HepG2 (cell line): Measurements from ENCODE around the gene CDH8. TPM values are rescaled to one million over a fixed set of nuclear protein-coding genes. Genes with fewer than 3 reads are reported as not detected.

Source experiments
- ATAC-seq: fragments of 200-7000 bp; cut with Tn5 transposase; 3 replicates; pipeline ENCODE4 v1.9.1; 2020; ENCODE audit warnings: mild to moderate bottlenecking, moderate library complexity
- BruUV-seq: library from RNA; stranded (reverse); fragments of 400-500 nt; replicated peaks from 2 replicates; lab custom pipeline; 2021; lab: Mats Ljungman, UMichigan
- CTCF ChIA-PET: fragments of 300-600 bp; formaldehyde crosslinking; extraction: SDS; loops from one replicate; lab custom pipeline; 2021; ENCODE audit warnings: low total read pairs, inconsistent platforms, low intra/inter-chr PET ratio; lab: Yijun Ruan, JAX
- POLR2A ChIA-PET: fragments of 350-600 bp; sonication (Branson Sonifier 250); formaldehyde crosslinking; loops from one replicate; lab custom pipeline; 2020; ENCODE audit warnings: antibody characterized with exemption, inconsistent platforms; lab: Yijun Ruan, JAX
- DNase-seq: peaks from one replicate; pipeline ENCODE4 v3.0.0-alpha.2; 2015; ENCODE audit warnings: low spot score
- FAIRE-seq: peaks from 3 replicates; lab custom pipeline; 2011; peaks lifted over from hg19 to GRCh38; lab: Jason Lieb, UNC
- H2AFZ ChIP-seq: one replicate; pipeline ENCODE4 v1.6.1; 2011; ENCODE audit warnings: low read length, inconsistent platforms
- H3K27ac ChIP-seq: fragments of 300-600 bp; 3 replicates; pipeline ENCODE4 v1.8.0; 2011; ENCODE audit warnings: mixed run types, mild to moderate bottlenecking, mixed read lengths, low read length, inconsistent platforms; ENCODE audit not compliant: insufficient read depth; ENCODE audit errors: extremely low read length
- H3K27me3 ChIP-seq, 2 experiments: fragments of 200-600 bp in 1 of 2; 2 replicates in 1 of 2; 3 replicates in 1 of 2; pipeline versions ENCODE4 v1.6.0 to v1.8.0; 2011; ENCODE audit warnings: low read length in 2 of 2, mild to moderate bottlenecking in 2 of 2, moderate library complexity in 2 of 2, inconsistent platforms in 1 of 2; ENCODE audit not compliant: insufficient read depth in 2 of 2, control insufficient read depth in 1 of 2
- H3K36me3 ChIP-seq, 2 experiments: fragments of 200-600 bp in 1 of 2; replicated peaks in 1 of 2; 2 replicates in 1 of 2; 3 replicates in 1 of 2; pipeline versions ENCODE4 v1.5.1 to v1.8.0; 2011; ENCODE audit warnings: low read length in 2 of 2, inconsistent platforms in 1 of 2; ENCODE audit not compliant: insufficient read depth in 2 of 2, control insufficient read depth in 1 of 2
- H3K4me1 ChIP-seq: 2 replicates; pipeline ENCODE4 v1.5.1; 2012; ENCODE audit warnings: low read length, inconsistent platforms; ENCODE audit not compliant: insufficient read depth
- H3K4me2 ChIP-seq: 2 replicates; pipeline ENCODE4 v1.6.0; 2011; ENCODE audit warnings: low read depth, low read length, inconsistent platforms
- H3K4me3 ChIP-seq, 3 experiments: fragments of 200-600 bp in 1 of 3; sonication (generic), shearing (Covaris generic) in 1 of 3; replicated peaks in 1 of 3; 2 replicates each; pipeline ENCODE4 v1.5.1; 2011 to 2016; ENCODE audit warnings: low read length in 3 of 3, inconsistent platforms in 2 of 3, low read depth in 2 of 3, mild to moderate bottlenecking in 2 of 3, control low read depth in 1 of 3, mixed read lengths in 1 of 3; ENCODE audit not compliant: insufficient read depth in 1 of 3
- H3K79me2 ChIP-seq: one replicate; pipeline ENCODE4 v1.6.1; 2011; ENCODE audit warnings: low read length, inconsistent platforms; ENCODE audit not compliant: insufficient read depth
- H3K9ac ChIP-seq: 2 replicates; pipeline ENCODE4 v1.6.0; 2011; ENCODE audit warnings: mild to moderate bottlenecking, low read depth, low read length, inconsistent platforms; ENCODE audit not compliant: insufficient read depth
- H3K9me3 ChIP-seq: 2 replicates; pipeline ENCODE4 v1.5.1; 2012; ENCODE audit warnings: mild to moderate bottlenecking, low read length
- H4K20me1 ChIP-seq: 2 replicates; pipeline ENCODE4 v1.6.0; 2011; ENCODE audit warnings: inconsistent platforms, mild to moderate bottlenecking, low read length, moderate library complexity; ENCODE audit not compliant: insufficient read depth
- ARID5B ChIP-seq: IDR thresholded peaks from 2 replicates; pipeline ENCODE4 v1.4.0; 2020; ENCODE audit warnings: mild to moderate bottlenecking, missing genetic modification reagents
- FOXC1 ChIP-seq: sonication (generic); formaldehyde crosslinking; IDR thresholded peaks from 2 replicates; pipeline ENCODE4 v1.8.0; 2022; ENCODE audit warnings: mild to moderate bottlenecking, missing genetic modification reagents, borderline replicate concordance
- HOXA7 ChIP-seq: sonication (generic); formaldehyde crosslinking; IDR thresholded peaks from 2 replicates; pipeline ENCODE4 v1.8.1; 2022; ENCODE audit warnings: mild to moderate bottlenecking, missing genetic modification reagents, moderate library complexity
- MBD4 ChIP-seq: IDR thresholded peaks from 2 replicates; pipeline ENCODE4 v1.6.1; 2012; ENCODE audit warnings: low read length, inconsistent platforms, borderline replicate concordance
- RBM39 ChIP-seq: fragments of 200-400 bp; formaldehyde crosslinking; IDR thresholded peaks from one replicate; pipeline ENCODE4 v1.6.1; 2018; ENCODE audit warnings: antibody characterized with exemption, mild to moderate bottlenecking, low read depth, low read length; ENCODE audit not compliant: poor library complexity, severe bottlenecking
- TRAFD1 ChIP-seq: sonication (generic); formaldehyde crosslinking; IDR thresholded peaks from 2 replicates; pipeline ENCODE4 v1.5.1; 2020; ENCODE audit warnings: missing genetic modification reagents, mild to moderate bottlenecking, borderline replicate concordance
- ZNF138 ChIP-seq: sonication (generic); formaldehyde crosslinking; IDR thresholded peaks from 2 replicates; pipeline ENCODE4 v1.5.0; 2020; ENCODE audit warnings: mild to moderate bottlenecking, low read depth, missing genetic modification reagents
- ZNF260 ChIP-seq: sonication (generic); formaldehyde crosslinking; IDR thresholded peaks from 2 replicates; pipeline ENCODE4 v1.4.0; 2020; ENCODE audit warnings: missing genetic modification reagents, low read depth, mild to moderate bottlenecking, borderline replicate concordance
- ZNF281 ChIP-seq: sonication (generic); formaldehyde crosslinking; IDR thresholded peaks from 2 replicates; pipeline ENCODE4 v1.4.0; 2020; ENCODE audit warnings: missing genetic modification reagents, borderline replicate concordance
- ZNF33B ChIP-seq: sonication (generic); formaldehyde crosslinking; IDR thresholded peaks from 2 replicates; pipeline ENCODE4 v1.5.1; 2020; ENCODE audit warnings: mild to moderate bottlenecking, missing genetic modification reagents
- ZNF431 ChIP-seq: sonication (generic); formaldehyde crosslinking; IDR thresholded peaks from 2 replicates; pipeline ENCODE4 v1.9.0; 2022; ENCODE audit warnings: missing genetic modification reagents, low read depth, mild to moderate bottlenecking, borderline replicate concordance
- ZNF660 ChIP-seq: sonication (generic); formaldehyde crosslinking; IDR thresholded peaks from 2 replicates; pipeline ENCODE4 v1.5.1; 2020; ENCODE audit warnings: mild to moderate bottlenecking, low read depth, missing genetic modification reagents, borderline replicate concordance
- WGBS: methylation state at CpG from one replicate; pipeline ENCODE4 v1.1.6; 2017; ENCODE audit warnings: low lambda C conversion rate; 5-methylcytosine and 5-hydroxymethylcytosine counted together
- in situ Hi-C: cut with HindIII; loops from 2 replicates; pipeline ENCODE4 v1.10.0; 2017; ENCODE audit warnings: low pct_unique_long_range_greater_than_20kb; ENCODE audit not compliant: extremely low pct_ligation_motif_present
- intact Hi-C: fragments of 100-400 bp; cut with micrococcal nuclease; formaldehyde crosslinking; loops from one replicate; pipeline ENCODE4 v1.10.0; 2022; ENCODE audit not compliant: unreplicated experiment
- polyA plus RNA-seq, 8 experiments: library from polyadenylated mRNA; depleted of rRNA in 3 of 8; stranded (reverse) in 7 of 8; unstranded in 1 of 8; fragments of >200 nt; fragmentation: Illumina TruSeq in 4 of 8; extraction: Trizol in 4 of 8; gene quantifications; 2 replicates each; pipeline versions ENCODE4 v1.2.1 to v1.2.3, GENCODE V29; 2011 to 2016; ENCODE audit warnings: low read depth in 4 of 8, missing spikeins in 1 of 8, mixed read lengths in 1 of 8; ENCODE audit not compliant: insufficient read depth in 1 of 8
- total RNA-seq, 5 experiments: library from RNA; depleted of rRNA; stranded (reverse); fragments of >200 nt; fragmentation: Illumina TruSeq; extraction: Trizol; gene quantifications; 2 replicates each; pipeline ENCODE4 v1.2.3, GENCODE V29; 2016; ENCODE audit warnings: low read depth in 1 of 5
- TF ChIP-seq, protein P1 (sequence below): sonication (generic); formaldehyde crosslinking; IDR thresholded peaks from 2 replicates; pipeline ENCODE4 v1.8.1; 2022; ENCODE audit warnings: mild to moderate bottlenecking, missing genetic modification reagents

The CDH8 gene
- total and polyA plus RNA-seq, 2 of the 13 experiments (the other 11 are each of a cell fraction or from before 2014, with no cell fraction given) = not detected

GRCh38 chr16:62059527-62059926 is 23.3 kb upstream of the CDH8 start (continued):
- TF ChIP-seq ZNF281 (CRISPR knock-in tag) = no peak
- TF ChIP-seq, protein P1, sequence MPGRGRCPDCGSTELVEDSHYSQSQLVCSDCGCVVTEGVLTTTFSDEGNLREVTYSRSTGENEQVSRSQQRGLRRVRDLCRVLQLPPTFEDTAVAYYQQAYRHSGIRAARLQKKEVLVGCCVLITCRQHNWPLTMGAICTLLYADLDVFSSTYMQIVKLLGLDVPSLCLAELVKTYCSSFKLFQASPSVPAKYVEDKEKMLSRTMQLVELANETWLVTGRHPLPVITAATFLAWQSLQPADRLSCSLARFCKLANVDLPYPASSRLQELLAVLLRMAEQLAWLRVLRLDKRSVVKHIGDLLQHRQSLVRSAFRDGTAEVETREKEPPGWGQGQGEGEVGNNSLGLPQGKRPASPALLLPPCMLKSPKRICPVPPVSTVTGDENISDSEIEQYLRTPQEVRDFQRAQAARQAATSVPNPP (CRISPR knock-in tag) = no peak

DNA sequence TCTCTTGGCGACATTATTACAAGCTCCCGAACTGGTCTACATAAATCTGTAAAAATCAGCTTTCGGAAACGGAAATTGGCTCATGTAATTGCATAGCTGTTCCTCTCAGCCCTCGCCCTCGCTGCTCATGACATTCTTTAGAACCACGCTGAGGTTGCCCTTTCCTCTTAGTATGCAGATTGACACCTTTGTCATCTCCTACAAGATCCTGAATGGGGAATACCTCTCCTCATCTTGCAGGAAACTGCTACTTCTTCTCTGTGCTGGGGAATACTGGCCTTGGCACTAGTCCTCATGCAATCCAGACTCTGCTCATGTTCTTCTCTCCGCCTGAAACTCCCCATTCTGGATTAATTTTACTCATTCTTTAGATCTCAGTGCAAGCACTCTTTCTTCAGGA is 22.2 kb upstream of the CDH8 start:
- H3K9me3 ChIP-seq = no peaks in the 10 kb centered on the region
- no peaks in the 10 kb centered on the region for H3K27me3 ChIP-seq
- in situ Hi-C loops = no loop called here
- ATAC-seq (no peak), DNase-seq (no peak), FAIRE-seq (no peak)
- H3K36me3 ChIP-seq = no peaks in the 10 kb centered on the region
- no peak overlapping the region for H3K27ac ChIP-seq
- POLR2A ChIA-PET = no interaction called here
- CTCF ChIA-PET = no interaction called here
- no TSS peak for BruUV-seq
- no peaks in the 10 kb centered on the region for H3K4me1 ChIP-seq
- no peak overlapping the region for H3K4me3 ChIP-seq
- intact Hi-C loops = no loop called here
- H3K9ac ChIP-seq = no peak overlapping the region
- no peak overlapping the region for H3K4me2 ChIP-seq
- H2AFZ ChIP-seq = no peak overlapping the region
- no peaks in the 10 kb centered on the region for H3K79me2 ChIP-seq
- H4K20me1 ChIP-seq = no peaks in the 10 kb centered on the region
- under 1% methylated on average over 8 of the region's 8 CpGs for WGBS
- TF ChIP-seq ZNF138 (CRISPR knock-in tag) (no peak), FOXC1 (CRISPR knock-in tag) (no peak), ZNF33B (CRISPR knock-in tag) (no peak), HOXA7 (CRISPR knock-in tag) (no peak), RBM39 (no peak), TRAFD1 (CRISPR knock-in tag) (no peak), ZNF431 (no peak), ZNF660 (CRISPR knock-in tag) (no peak), ZNF260 (CRISPR knock-in tag) (no peak), MBD4 (no peak), ARID5B (CRISPR knock-in tag) (no peak)
